ENCODE results near the gene KIF19. TPM values are rescaled to one million over a fixed set of nuclear protein-coding genes. Genes with fewer than 3 reads are reported as not detected.

KIF19 gene
- total RNA-seq, 4 donors from 2014 or later, result 0.65 to 0.91 (median 0.68) TPM; not detected in 1

- TF ChIP-seq, protein P1, sequence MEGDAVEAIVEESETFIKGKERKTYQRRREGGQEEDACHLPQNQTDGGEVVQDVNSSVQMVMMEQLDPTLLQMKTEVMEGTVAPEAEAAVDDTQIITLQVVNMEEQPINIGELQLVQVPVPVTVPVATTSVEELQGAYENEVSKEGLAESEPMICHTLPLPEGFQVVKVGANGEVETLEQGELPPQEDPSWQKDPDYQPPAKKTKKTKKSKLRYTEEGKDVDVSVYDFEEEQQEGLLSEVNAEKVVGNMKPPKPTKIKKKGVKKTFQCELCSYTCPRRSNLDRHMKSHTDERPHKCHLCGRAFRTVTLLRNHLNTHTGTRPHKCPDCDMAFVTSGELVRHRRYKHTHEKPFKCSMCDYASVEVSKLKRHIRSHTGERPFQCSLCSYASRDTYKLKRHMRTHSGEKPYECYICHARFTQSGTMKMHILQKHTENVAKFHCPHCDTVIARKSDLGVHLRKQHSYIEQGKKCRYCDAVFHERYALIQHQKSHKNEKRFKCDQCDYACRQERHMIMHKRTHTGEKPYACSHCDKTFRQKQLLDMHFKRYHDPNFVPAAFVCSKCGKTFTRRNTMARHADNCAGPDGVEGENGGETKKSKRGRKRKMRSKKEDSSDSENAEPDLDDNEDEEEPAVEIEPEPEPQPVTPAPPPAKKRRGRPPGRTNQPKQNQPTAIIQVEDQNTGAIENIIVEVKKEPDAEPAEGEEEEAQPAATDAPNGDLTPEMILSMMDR (IDR thresholded peaks at IDR 0.05), result no peak
- TF ChIP-seq POLR2A (IDR thresholded peaks at IDR 0.05), result no peak
- 79 to 86% methylated on average over 5 of the region's 5 CpGs for WGBS, 2 donors
- H3K4me3 ChIP-seq (ENCODE audit: low read depth, poor library complexity, severe bottlenecking), result no peak within 1 kb of the TSS
- no peak for DNase-seq (ENCODE audit: low spot score in 2 of 2)
- intact Hi-C loops (cut with DNase I; ENCODE audit: low total_unique reads), result loop anchor here (10.0 kb wide), 1 partner anchor 152 kb away; the partner anchor contains the start of gene TTYH2
These were observed 41.2 kb downstream of the KIF19 start, which contains the start of gene GPR142 for GRCh38 chr17:74367206-74367605. TSS of gene GPR142 (plus strand) at chr17:74367506. CDS start at chr17:74369541, 2,035 bp downstream.

DNA sequence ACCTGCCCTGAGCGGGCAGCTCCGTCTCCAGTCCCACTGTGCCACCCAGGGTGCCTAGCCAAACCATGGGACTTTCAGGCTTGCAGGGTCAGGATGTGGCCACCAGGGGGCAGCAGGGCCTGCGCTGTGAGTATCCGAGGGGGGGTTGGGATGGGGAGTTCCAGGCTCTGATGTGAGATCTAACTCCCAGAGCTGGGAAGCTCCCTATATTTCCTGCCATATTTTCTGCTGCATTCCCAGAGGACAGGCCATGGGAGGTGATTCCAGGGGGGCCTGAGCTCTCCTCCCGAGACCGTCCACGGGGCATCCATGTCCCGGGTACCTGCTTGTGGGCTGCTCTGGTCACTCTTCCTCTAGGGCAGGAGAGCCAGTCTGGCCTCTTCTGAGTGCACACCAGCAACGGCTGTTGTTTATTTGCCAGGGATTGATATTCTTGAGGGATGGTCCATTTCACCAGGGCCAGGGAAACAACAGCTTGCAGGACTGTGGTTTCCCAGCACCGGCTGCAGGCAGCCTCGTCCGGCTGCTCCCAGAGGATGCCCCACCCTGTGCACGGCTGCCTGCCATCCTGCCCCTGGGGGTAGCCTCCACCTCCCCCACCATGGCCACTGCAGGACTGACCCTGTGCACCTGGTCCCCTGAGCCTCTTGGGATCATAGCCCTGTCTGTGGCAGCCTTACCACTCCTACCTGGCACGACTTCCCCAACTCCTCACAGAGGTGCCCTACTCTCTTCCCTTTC lies 42.5 kb downstream of the KIF19 start:
- TF ChIP-seq, protein P1 (IDR thresholded peaks at IDR 0.05), result peak in 1 of 3 donors; percentile 77
- no peak for TF ChIP-seq POLR2A (IDR thresholded peaks at IDR 0.05)
- 11 to 24% methylated on average over 10 to 13 of the region's 14 CpGs for WGBS, 2 donors
- DNase-seq (ENCODE audit: low spot score in 2 of 2), result peak; percentile 47 to 93
- intact Hi-C loops (cut with DNase I; ENCODE audit: low total_unique reads), result loop anchor here (10.0 kb wide), 1 partner anchor 154 kb away; the partner anchor contains the start of gene TTYH2
- H3K4me3 ChIP-seq (ENCODE audit: low read depth, poor library complexity, severe bottlenecking), result no peak overlapping the region

GRCh38 chr17:74369221-74369620 lies 43.2 kb downstream of the KIF19 start:
- TF ChIP-seq POLR2A (IDR thresholded peaks at IDR 0.05), result no peak
- TF ChIP-seq, protein P1 (IDR thresholded peaks at IDR 0.05), result no peak
- intact Hi-C loops (cut with DNase I; ENCODE audit: low total_unique reads), result loop anchor here (10.0 kb wide), 1 partner anchor 154 kb away; the partner anchor contains the start of gene TTYH2
- H3K4me3 ChIP-seq (ENCODE audit: low read depth, poor library complexity, severe bottlenecking), result no peak overlapping the region
- WGBS, 2 donors, result 27 to 37% methylated on average over 10 of the region's 10 CpGs
- peak in 1 of 2 donors; percentile 90 for DNase-seq (ENCODE audit: low spot score in 2 of 2)

DNA sequence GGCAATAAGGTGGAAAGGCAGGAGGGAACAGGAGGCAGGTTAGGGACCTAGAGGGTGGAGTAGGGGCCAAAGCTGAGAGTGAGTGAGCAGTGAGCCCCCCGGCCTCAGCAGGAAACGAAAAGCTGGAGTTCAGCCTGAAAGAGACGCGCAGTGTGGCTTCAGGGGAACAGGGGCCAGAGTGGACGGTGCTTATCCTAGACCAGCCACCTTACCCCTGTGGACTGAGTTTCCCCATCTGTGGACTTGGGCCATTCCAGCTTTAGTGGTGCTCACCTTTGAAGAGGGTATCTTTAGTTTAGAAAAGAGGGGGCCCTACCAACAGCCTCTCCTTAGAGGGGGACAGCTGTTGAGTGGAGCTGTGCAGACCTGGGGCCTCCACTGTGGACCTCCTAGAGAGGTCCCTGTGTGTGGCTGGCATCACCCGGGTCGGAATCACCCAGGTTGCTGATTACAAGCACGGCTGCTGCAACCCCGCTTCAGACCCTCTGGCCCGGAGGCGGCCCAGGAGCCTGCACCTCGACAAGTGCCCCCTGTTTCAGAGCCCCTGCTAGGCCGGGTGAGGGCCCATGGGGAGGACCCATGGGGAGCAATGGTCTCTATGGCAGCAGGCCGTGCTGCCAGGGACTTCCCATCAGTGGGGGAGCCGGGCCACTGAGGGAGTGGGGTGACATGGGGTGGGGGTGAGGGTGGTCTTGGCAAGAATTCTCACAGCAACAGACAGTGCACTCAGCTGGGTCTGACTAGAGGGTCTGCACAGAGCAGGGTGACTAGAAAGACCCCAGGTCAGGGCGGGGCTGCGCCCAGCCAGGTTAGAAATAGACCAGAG lies 43.9 kb downstream of the KIF19 start:
- DNase-seq (ENCODE audit: low spot score in 2 of 2), result no peak
- intact Hi-C loops (cut with DNase I; ENCODE audit: low total_unique reads), result loop anchor here (10.0 kb wide), 1 partner anchor 155 kb away; the partner anchor contains the start of gene TTYH2
- 85 to 87% methylated on average over 13 to 14 of the region's 17 CpGs for WGBS, 2 donors
- no peak for TF ChIP-seq POLR2A (IDR thresholded peaks at IDR 0.05)
- TF ChIP-seq, protein P1 (IDR thresholded peaks at IDR 0.05), result no peak
- no peak overlapping the region for H3K4me3 ChIP-seq (ENCODE audit: low read depth, poor library complexity, severe bottlenecking)

DNA sequence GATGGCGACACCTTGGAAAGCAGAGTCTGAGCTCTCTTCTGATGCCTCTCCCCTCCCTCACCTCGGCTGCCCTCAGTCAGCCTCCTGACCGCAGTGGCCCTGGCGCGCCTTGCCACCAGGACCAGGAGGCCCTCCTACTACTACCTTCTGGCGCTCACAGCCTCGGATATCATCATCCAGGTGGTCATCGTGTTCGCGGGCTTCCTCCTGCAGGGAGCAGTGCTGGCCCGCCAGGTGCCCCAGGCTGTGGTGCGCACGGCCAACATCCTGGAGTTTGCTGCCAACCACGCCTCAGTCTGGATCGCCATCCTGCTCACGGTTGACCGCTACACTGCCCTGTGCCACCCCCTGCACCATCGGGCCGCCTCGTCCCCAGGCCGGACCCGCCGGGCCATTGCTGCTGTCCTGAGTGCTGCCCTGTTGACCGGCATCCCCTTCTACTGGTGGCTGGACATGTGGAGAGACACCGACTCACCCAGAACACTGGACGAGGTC lies 45.7 kb downstream of the KIF19 start:
- DNase-seq (ENCODE audit: low spot score in 2 of 2), result no peak
- intact Hi-C loops (cut with DNase I; ENCODE audit: low total_unique reads), result no loop called here
- H3K4me3 ChIP-seq (ENCODE audit: low read depth, poor library complexity, severe bottlenecking), result no peak overlapping the region
- TF ChIP-seq, protein P1 (IDR thresholded peaks at IDR 0.05), result no peak
- TF ChIP-seq POLR2A (IDR thresholded peaks at IDR 0.05), result no peak
- WGBS, 2 donors, result 81 to 85% methylated on average over 26 of the region's 26 CpGs
